IPS-18c (cell line): ENCODE results near the gene LRRC7.

Experiments used
- H3K4me3 ChIP-seq: 2 replicates; pipeline ENCODE4 v1.7.0; 2013; ENCODE audit warnings: low read depth, mild to moderate bottlenecking, low read length, moderate library complexity; ENCODE audit not compliant: insufficient read depth
- H3K9me3 ChIP-seq: one replicate; pipeline ENCODE4 v1.6.1; 2013; ENCODE audit warnings: mild to moderate bottlenecking, low read length, moderate library complexity; ENCODE audit not compliant: control insufficient read depth, insufficient read depth

LRRC7 gene

GRCh38 chr1:70051926-70052325, 484.2 kb downstream of the LRRC7 start:
- Histone ChIP-seq H3K9me3 (no peaks in the 10 kb centered on the region), H3K4me3 (no peak overlapping the region)

GRCh38 chr1:70057500-70057899, 489.8 kb downstream of the LRRC7 start:
- no peaks in the 10 kb centered on the region for H3K9me3 ChIP-seq

GRCh38 chr1:70061231-70061630, 493.5 kb downstream of the LRRC7 start:
- no peak overlapping the region for H3K4me3 ChIP-seq
- H3K9me3 ChIP-seq = no peaks in the 10 kb centered on the region

More at GRCh38 chr1:70057500-70057899, 489.8 kb downstream of the LRRC7 start:
- no peak overlapping the region for H3K4me3 ChIP-seq

- Histone ChIP-seq H3K9me3 (no peaks in the 10 kb centered on the region), H3K4me3 (no peak overlapping the region)
These were observed 496.1 kb downstream of the LRRC7 start for GRCh38 chr1:70063861-70064260.

- H3K4me3 ChIP-seq = no peak overlapping the region
- no peaks in the 10 kb centered on the region for H3K9me3 ChIP-seq
These were observed 499.0 kb downstream of the LRRC7 start for GRCh38 chr1:70066711-70067110.

- no peaks in the 10 kb centered on the region for H3K9me3 ChIP-seq
- no peak overlapping the region for H3K4me3 ChIP-seq
These were observed 503.9 kb downstream of the LRRC7 start for GRCh38 chr1:70071601-70072000.

- no peaks in the 10 kb centered on the region for H3K9me3 ChIP-seq
- H3K4me3 ChIP-seq = no peak overlapping the region
These were observed 504.6 kb downstream of the LRRC7 start for GRCh38 chr1:70072231-70072751.

GRCh38 chr1:70075761-70076160, 508.0 kb downstream of the LRRC7 start:
- Histone ChIP-seq H3K9me3 (no peaks in the 10 kb centered on the region), H3K4me3 (no peak overlapping the region)

- no peak overlapping the region for H3K4me3 ChIP-seq
- H3K9me3 ChIP-seq = no peaks in the 10 kb centered on the region
These were observed 509.3 kb downstream of the LRRC7 start for GRCh38 chr1:70077066-70077465.

- Histone ChIP-seq H3K4me3 (no peak overlapping the region), H3K9me3 (no peaks in the 10 kb centered on the region)
These were observed 511.8 kb downstream of the LRRC7 start for GRCh38 chr1:70079546-70079945.

- no peaks in the 10 kb centered on the region for H3K9me3 ChIP-seq
- no peak overlapping the region for H3K4me3 ChIP-seq
These were observed 515.8 kb downstream of the LRRC7 start for GRCh38 chr1:70083519-70083918.

- Histone ChIP-seq H3K9me3 (no peaks in the 10 kb centered on the region), H3K4me3 (no peak overlapping the region)
These were observed 516.7 kb downstream of the LRRC7 start for GRCh38 chr1:70084314-70084915.

- Histone ChIP-seq H3K9me3 (no peaks in the 10 kb centered on the region), H3K4me3 (no peak overlapping the region)
These were observed 517.8 kb downstream of the LRRC7 start for GRCh38 chr1:70085521-70085920.

- Histone ChIP-seq H3K4me3 (no peak overlapping the region), H3K9me3 (no peaks in the 10 kb centered on the region)
These were observed 519.2 kb downstream of the LRRC7 start for GRCh38 chr1:70086897-70087296.

- Histone ChIP-seq H3K9me3 (no peaks in the 10 kb centered on the region), H3K4me3 (no peak overlapping the region)
These were observed 522.4 kb downstream of the LRRC7 start for GRCh38 chr1:70090141-70090540.

- Histone ChIP-seq H3K4me3 (no peak overlapping the region), H3K9me3 (no peaks in the 10 kb centered on the region)
These were observed 523.2 kb downstream of the LRRC7 start for GRCh38 chr1:70090875-70091274.

GRCh38 chr1:70091811-70092210, 524.1 kb downstream of the LRRC7 start:
- Histone ChIP-seq H3K9me3 (no peaks in the 10 kb centered on the region), H3K4me3 (no peak overlapping the region)

GRCh38 chr1:70092526-70092925, 524.8 kb downstream of the LRRC7 start:
- H3K9me3 ChIP-seq = no peaks in the 10 kb centered on the region
- no peak overlapping the region for H3K4me3 ChIP-seq
